Pancreas (tissue), 10 donors: ENCODE results near the gene LYZ. TPM values are rescaled to one million over a fixed set of nuclear protein-coding genes. Genes with fewer than 3 reads are reported as not detected.
"Not testable (repeated sequence)": the region's sequence is repeated elsewhere in the genome, so short reads cannot be mapped to it uniquely, and the experiment has no call there.

Source experiments
- ATAC-seq, 4 donors: fragments of 200-7000 bp; cut with Tn5 transposase; one replicate each; pipeline versions ENCODE4 v1.8.0 to v1.9.1; 2020; ENCODE audit warnings: mild to moderate bottlenecking in 4 of 4, moderate library complexity in 4 of 4
- DNase-seq, 6 donors: peaks; one replicate each; pipeline ENCODE4 v3.0.0-alpha.2; 2020
- FAIRE-seq: peaks from 2 replicates; lab custom pipeline; 2012; peaks lifted over from hg19 to GRCh38; lab: Jason Lieb, UNC
- H3K27ac ChIP-seq, 4 donors: fragments of 200-600 bp; sonication (generic); 1 replicate in 3 of 4; 2 replicates in 1 of 4; pipeline versions ENCODE4 v1.5.0 to v1.8.0; 2020
- H3K27me3 ChIP-seq, 4 donors: fragments of 200-600 bp; one replicate each; pipeline ENCODE4 v1.8.0; 2021
- H3K36me3 ChIP-seq, 3 donors: fragments of 200-600 bp; sonication (generic) in 1 of 3; one replicate each; pipeline versions ENCODE4 v1.5.0 to v1.8.0; 2020 to 2021
- H3K4me1 ChIP-seq, 3 donors: fragments of 200-600 bp; one replicate each; pipeline ENCODE4 v1.8.0; 2021
- H3K4me3 ChIP-seq, 4 donors: fragments of 200-600 bp; sonication (generic) in 2 of 4; one replicate each; pipeline versions ENCODE4 v1.5.0 to v1.8.0; 2020 to 2021
- H3K9me3 ChIP-seq, 4 donors: fragments of 200-600 bp; one replicate each; pipeline ENCODE4 v1.8.0; 2021
- WGBS, 2 donors: extraction: QIAGEN DNeasy Blood & Tissue Kit; methylation state at CpG; one replicate each; pipeline ENCODE4 v1.1.7; 2013; 5-methylcytosine and 5-hydroxymethylcytosine counted together
- intact Hi-C, 3 donors: fragments of 100-400 bp; cut with DNase I; formaldehyde crosslinking; loops; one replicate each; pipeline versions ENCODE4 v1.11.1 to v1.14.2; 2022
- polyA plus RNA-seq, 2 donors: library from polyadenylated mRNA; stranded (reverse); fragments of 200-250 nt; gene quantifications; one replicate each; pipeline ENCODE4 v1.2.3, GENCODE V29; 2013
- total RNA-seq, 6 donors: library from RNA; stranded (reverse); fragmentation: NEBNext Ultra II Directional in 4 of 6; extraction: Animal tissue kit (Norgen Biotek cat#: 25700) in 4 of 6; gene quantifications; one replicate each; pipeline versions ENCODE4 v1.2.1 to v1.2.4, GENCODE V29; 2021 to 2023
- TF ChIP-seq, protein P1 (sequence below), 4 donors: fragments of 200-600 bp; sonication (generic) in 3 of 4; IDR thresholded peaks; one replicate each; pipeline versions ENCODE4 v1.5.0 to v1.8.0; 2021; ENCODE audit warnings: antibody characterized with exemption in 4 of 4
- donor health status: healthy with polysubstance abuse.
- donor health status: DM: no; HTN: no; CAD: no; lungs with moderate emphysema.
- donor health status: DM: no; HTN: no; CAD: no.
- donor health status: control.
- donor health status: control.
- donor health status: Bipolar disorder and iron deficiency.
- donor health status: DM: yes; HTN: yes; CAD: no.
- donor health status: DM: no; HTN: no; CAD: no.
- donor health status: DM: no; HTN: no; CAD: no.
- donor health status: DM: yes; HTN: yes; CAD: no.

LYZ gene
- total and polyA plus RNA-seq, 8 donors = 10.1 to 591 (median 31.8) TPM

GRCh38 chr12:69313209-69313608, 35.0 kb upstream of the LYZ start:
- TF ChIP-seq, protein P1, sequence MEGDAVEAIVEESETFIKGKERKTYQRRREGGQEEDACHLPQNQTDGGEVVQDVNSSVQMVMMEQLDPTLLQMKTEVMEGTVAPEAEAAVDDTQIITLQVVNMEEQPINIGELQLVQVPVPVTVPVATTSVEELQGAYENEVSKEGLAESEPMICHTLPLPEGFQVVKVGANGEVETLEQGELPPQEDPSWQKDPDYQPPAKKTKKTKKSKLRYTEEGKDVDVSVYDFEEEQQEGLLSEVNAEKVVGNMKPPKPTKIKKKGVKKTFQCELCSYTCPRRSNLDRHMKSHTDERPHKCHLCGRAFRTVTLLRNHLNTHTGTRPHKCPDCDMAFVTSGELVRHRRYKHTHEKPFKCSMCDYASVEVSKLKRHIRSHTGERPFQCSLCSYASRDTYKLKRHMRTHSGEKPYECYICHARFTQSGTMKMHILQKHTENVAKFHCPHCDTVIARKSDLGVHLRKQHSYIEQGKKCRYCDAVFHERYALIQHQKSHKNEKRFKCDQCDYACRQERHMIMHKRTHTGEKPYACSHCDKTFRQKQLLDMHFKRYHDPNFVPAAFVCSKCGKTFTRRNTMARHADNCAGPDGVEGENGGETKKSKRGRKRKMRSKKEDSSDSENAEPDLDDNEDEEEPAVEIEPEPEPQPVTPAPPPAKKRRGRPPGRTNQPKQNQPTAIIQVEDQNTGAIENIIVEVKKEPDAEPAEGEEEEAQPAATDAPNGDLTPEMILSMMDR (IDR thresholded peaks at IDR 0.05) = no peak
- WGBS, 2 donors = 95 to 99% methylated on average over 3 of the region's 3 CpGs

GRCh38 chr12:69316784-69317183, 31.4 kb upstream of the LYZ start:
- H3K36me3 ChIP-seq, FAIRE-seq, H3K4me1 ChIP-seq: not testable (repeated sequence)

More at GRCh38 chr12:69313209-69313608, 35.0 kb upstream of the LYZ start:
- no peak for FAIRE-seq
- Histone ChIP-seq H3K9me3 (no peaks in the 10 kb centered on the region), H3K27ac (no peak overlapping the region), H3K27me3 (no peaks in the 10 kb centered on the region), H3K36me3 (no peaks in the 10 kb centered on the region), H3K4me3 (no peak overlapping the region), H3K4me1 (no peaks in the 10 kb centered on the region)
- intact Hi-C loops = no loop called here
- DNase-seq = no peak
- ATAC-seq = no peak

DNA sequence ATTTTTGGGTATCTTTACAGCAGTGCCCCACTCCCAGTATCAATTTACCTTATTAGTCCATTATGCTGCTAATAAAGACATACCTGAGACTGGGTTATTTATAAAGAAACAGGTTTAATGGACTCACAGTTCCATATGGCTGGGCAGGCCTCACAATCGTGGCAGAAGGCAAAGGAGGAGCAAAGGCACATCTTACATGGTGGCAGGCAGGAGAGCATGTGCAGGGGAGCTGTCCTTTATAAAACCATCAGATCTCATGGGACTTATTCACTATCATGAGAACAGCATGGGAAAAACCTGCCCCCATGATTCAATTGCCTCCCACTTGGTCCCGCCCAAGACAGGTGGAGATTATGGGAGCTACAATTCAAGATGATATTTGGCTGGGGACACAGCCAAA, 30.9 kb upstream of the LYZ start:
- H3K4me3 ChIP-seq, intact Hi-C loops, ATAC-seq, FAIRE-seq, H3K27ac ChIP-seq, H3K9me3 ChIP-seq, DNase-seq, H3K36me3 ChIP-seq, H3K4me1 ChIP-seq, H3K27me3 ChIP-seq: not testable (repeated sequence)
- 79 to 83% methylated on average over 2 of the region's 2 CpGs for WGBS, 2 donors

More at GRCh38 chr12:69316784-69317183, 31.4 kb upstream of the LYZ start:
- H3K27ac ChIP-seq, H3K4me3 ChIP-seq, intact Hi-C loops, H3K27me3 ChIP-seq, H3K9me3 ChIP-seq, ATAC-seq, DNase-seq: not testable (repeated sequence)

- H3K36me3 ChIP-seq = no peaks in the 10 kb centered on the region
- intact Hi-C loops = no loop called here
- FAIRE-seq (no peak), ATAC-seq (no peak), DNase-seq (no peak)
- 87 to 94% methylated on average over 2 of the region's 2 CpGs for WGBS, 2 donors
- no peaks in the 10 kb centered on the region for H3K4me1 ChIP-seq
- H3K27ac ChIP-seq = no peak overlapping the region
- TF ChIP-seq, protein P1 (IDR thresholded peaks at IDR 0.05) = no peak
- no peaks in the 10 kb centered on the region for H3K27me3 ChIP-seq
- no peaks in the 10 kb centered on the region for H3K9me3 ChIP-seq
- H3K4me3 ChIP-seq = no peak overlapping the region
Measured at GRCh38 chr12:69318225-69318624, 30.0 kb upstream of the LYZ start.

DNA sequence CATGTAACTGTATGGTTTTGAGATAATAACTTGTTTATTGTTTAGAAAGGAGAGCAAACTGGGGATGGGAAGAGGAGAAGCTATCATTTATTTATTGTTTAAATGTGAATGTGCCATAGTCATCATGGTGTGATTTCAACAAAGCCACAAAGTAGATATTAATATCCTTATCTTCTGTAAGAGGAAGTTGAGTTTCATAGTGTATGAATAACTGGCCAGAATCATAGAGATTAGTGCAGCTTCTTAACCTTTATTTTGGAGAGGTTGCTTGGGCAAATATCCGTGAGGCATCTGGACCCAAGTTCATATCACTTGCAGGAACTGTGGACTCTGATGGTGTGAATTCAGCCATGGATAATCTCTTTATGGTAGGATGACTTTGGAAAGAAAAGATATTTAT, 26.8 kb upstream of the LYZ start:
- intact Hi-C loops = no loop called here
- ATAC-seq (peak in 1 of 4 donors; percentile 19), DNase-seq (no peak), FAIRE-seq (no peak)
- Histone ChIP-seq H3K36me3 (no peaks in the 10 kb centered on the region), H3K4me1 (no peaks in the 10 kb centered on the region), H3K4me3 (no peak overlapping the region), H3K27me3 (no peaks in the 10 kb centered on the region), H3K9me3 (no peaks in the 10 kb centered on the region), H3K27ac (no peak overlapping the region)
- WGBS, 2 donors = 79 to 85% methylated on average over 1 of the region's 1 CpG
- TF ChIP-seq, protein P1 (IDR thresholded peaks at IDR 0.05) = no peak

DNA sequence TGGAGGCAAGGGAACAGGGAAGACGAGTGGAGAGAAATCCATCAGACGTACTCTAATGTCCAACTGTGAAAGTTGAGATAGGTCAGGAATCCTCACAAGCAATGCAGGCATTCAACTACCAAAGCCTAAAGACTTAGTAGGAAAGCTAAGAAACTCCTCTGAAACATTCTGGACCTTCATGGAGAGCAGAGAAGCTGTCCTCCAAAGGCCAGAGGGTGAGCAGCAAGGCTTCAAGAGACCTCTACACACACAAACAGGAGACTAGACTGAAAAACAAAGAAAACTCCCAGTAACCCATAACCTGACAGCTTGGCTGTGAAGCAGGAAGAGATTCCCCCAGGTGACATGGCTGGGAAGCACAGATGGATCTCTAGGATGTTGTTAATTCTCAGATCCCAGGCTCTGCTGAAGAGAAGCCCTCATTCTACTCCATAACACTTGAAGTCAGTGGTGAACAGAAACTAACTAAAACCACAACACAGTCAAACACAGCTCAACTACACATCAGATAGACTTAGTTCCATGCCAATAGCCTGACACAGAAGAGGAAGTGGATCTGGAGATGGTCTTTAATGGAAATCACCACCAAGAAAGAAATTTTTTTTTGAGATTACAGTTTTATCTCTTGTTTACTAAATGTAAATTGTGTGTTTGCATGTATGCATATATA, 23.2 kb upstream of the LYZ start:
- 65 to 88% methylated on average over 2 of the region's 2 CpGs for WGBS, 2 donors
- DNase-seq (no peak), FAIRE-seq (no peak), ATAC-seq (peak in 2 of 4 donors; percentile 32 to 56)
- H3K4me3 ChIP-seq = no peak overlapping the region
- peaks cover 0 to 3% (median 0%) of the 10 kb centered on the region in 3 donors for H3K4me1 ChIP-seq
- no peaks in the 10 kb centered on the region for H3K36me3 ChIP-seq
- TF ChIP-seq, protein P1 (IDR thresholded peaks at IDR 0.05) = no peak
- no peak overlapping the region for H3K27ac ChIP-seq
- intact Hi-C loops = no loop called here
- no peaks in the 10 kb centered on the region for H3K27me3 ChIP-seq
- H3K9me3 ChIP-seq = no peaks in the 10 kb centered on the region
